Activated CD4-positive, alpha-beta T cell treated with anti-CD3 and anti-CD28 coated beads for 48 hours (primary cell): ENCODE measurements around the gene CCDC57.

Experiments used
- DNase-seq: peaks from one replicate; pipeline ENCODE4 v3.0.0-alpha.2; 2020

Gene CCDC57

DNA sequence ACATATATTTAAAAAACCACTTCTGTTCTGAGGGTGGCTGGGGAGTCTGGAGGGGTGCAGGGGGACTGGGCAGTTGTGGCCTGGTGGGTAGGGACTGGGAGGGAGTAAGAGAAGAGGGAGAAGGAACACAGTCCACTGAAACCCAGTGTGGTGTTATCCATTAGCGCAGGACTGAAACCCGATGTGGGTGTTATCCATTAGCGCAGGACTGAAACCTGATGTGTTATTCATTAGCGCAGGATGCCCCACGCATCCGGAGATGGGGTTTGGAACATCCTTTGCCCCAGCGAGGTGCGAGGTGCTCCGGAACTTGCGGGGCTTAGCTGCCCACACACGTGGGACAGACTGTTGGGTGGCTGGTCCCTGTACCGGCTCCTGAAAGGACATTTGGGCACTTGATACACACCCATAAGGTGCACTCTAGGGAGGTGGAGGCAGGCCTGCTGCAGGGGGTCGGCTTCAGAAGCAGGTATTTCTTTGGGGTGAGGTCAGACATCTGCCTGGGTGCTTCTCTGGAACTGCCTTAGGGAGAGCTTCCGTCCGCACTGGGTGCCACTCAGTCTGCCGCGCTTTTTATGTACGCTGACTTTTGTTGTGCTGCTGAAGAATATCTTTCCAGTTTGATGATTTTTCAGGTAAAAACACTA lies 94.4 kb downstream of the CCDC57 start:
- no peak for DNase-seq

- no peak for DNase-seq
Measured at GRCh38 chr17:82117139-82118090, 95.2 kb downstream of the CCDC57 start.

GRCh38 chr17:82116246-82116645 lies 96.4 kb downstream of the CCDC57 start:
- no peak for DNase-seq

DNA sequence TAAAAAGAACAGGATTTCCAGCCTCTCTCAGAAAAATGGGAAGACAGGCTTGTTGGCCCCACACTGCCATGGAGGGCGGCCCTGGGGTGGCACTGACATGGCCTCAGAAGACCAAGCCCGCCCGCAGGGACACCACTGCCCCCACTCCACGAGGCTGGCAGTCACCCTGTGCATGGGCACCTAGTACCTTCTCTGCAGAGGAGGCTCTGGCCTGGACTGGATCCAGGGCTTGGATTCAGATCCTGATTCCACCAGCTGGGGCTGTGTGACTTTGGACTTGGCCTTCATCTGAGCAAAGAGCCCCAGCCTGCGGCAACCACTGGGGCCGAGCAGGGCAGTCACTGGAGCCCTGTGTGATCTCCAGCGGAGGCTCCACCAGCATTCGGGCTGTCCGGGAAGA lies 97.8 kb downstream of the CCDC57 start:
- DNase-seq = no peak

DNA sequence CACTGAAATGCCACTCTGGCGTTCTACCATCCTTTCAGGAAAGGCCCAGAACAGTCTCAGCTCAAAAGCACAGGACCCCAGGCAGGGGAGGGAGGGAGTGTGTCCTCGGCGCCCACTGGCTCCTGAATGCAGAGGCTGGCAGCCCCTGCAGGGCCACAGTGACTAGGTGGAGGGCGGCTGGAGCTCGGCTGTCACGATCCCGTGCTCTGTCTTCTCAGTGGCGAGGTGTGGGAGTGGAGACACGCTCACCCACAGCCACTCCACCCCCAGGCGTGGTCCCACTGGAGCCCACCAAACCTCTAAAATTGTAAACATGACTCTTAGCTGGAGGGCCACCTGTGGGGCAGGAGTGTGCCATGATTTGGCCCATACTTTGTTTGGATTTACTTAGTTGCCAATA lies 98.2 kb downstream of the CCDC57 start:
- no peak for DNase-seq

DNA sequence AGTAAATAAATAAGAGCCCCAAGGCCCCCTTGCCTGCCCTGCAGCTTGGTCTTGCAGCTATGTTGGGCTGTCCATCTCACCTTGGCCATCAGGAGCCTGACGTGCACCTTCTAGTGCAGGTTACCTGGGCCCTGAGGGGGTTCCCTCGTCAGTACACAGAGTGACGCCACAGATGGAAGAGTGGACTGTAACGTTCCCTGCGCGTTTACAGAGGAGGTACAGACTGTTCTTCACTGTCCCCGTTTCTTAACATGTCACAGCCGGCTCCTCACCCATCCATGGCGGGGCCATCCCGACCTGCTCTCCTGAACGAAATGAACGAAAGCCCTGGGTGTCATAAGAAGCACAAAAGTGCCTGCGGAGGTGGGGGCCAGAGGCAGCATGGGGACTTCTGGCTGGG lies 98.7 kb downstream of the CCDC57 start:
- DNase-seq = no peak

- DNase-seq = no peak
Measured at GRCh38 chr17:82113422-82113821, 99.2 kb downstream of the CCDC57 start.

- no peak for DNase-seq
Measured at GRCh38 chr17:82112914-82113311, 99.7 kb downstream of the CCDC57 start.

- no peak for DNase-seq
Measured at GRCh38 chr17:82112181-82112913, 100.3 kb downstream of the CCDC57 start.

GRCh38 chr17:82110298-82110697 lies 102.3 kb downstream of the CCDC57 start:
- peak; percentile 37 for DNase-seq

DNA sequence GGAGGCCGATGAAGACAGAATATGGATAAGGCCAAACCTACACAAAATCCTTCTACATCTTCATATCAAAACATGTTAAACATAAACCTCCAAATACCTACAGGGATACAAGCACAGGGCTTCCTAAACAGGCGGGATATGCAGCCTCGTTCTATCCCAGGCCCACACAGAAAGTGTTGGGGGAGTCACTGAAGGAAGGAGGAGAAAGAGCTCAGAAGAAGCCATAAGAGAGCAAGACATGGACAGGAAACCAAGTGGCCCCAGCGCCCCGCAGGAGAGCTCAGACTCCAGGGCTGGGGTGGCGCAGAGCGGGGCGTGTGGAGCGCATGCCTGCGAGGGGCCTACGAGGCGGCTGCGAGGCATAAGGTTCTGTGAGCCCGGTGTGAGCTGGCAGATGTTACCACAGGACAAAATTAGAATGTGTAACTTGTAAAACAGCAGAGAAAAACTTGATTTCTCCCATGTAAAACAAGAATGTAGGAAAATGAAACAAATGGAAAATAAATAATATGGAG lies 103.6 kb downstream of the CCDC57 start:
- no peak for DNase-seq

DNA sequence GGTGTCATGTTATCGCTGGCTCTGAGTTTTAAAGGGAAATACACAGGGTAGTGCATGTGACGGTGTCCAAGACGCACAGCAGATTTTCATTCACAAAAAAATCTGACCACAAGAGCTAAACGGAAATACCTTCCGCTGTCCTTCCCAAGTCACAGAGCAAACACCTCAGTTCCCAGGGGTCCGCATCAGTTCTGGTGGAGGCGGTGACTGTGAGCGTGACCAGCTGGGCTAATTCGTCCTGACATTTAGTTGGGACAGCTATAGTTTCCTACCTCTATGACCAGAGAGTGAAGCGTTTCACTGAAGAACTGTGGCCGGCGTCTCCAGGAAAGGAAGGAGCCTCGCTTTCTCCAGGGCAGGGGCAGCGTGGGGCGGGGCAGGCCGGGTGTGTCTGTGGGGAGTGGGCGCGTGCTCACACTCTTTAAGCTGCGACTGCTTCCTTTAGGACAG lies 104.1 kb downstream of the CCDC57 start:
- DNase-seq = no peak

- DNase-seq = no peak
Measured at GRCh38 chr17:82108038-82108437, 104.6 kb downstream of the CCDC57 start.

DNA sequence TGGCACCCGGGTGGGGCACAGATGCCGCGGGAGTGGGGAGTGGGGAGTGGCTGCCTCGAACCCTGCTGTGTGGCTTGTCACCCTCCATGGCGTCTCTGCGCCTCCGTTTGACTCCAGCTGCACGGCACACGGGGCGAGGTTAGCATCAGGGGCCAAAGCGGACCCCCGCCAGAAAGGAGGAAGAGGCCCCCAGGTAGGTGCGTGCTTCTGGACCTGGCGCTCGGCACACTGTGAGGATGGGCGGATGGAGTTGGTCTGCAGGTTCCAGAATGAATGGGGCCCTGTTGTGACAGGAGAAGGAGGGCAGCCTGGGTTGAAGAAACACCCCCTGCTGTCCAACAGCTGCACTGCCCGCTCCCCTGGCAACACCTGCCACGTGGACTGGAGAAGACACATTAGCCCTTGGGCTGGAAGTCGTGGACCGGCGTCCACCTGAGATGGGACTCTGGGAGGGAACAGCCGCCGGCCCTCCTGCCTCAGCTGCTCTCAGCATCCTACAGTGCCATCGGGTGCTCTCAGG lies 105.2 kb downstream of the CCDC57 start:
- peak; percentile 40 for DNase-seq

DNA sequence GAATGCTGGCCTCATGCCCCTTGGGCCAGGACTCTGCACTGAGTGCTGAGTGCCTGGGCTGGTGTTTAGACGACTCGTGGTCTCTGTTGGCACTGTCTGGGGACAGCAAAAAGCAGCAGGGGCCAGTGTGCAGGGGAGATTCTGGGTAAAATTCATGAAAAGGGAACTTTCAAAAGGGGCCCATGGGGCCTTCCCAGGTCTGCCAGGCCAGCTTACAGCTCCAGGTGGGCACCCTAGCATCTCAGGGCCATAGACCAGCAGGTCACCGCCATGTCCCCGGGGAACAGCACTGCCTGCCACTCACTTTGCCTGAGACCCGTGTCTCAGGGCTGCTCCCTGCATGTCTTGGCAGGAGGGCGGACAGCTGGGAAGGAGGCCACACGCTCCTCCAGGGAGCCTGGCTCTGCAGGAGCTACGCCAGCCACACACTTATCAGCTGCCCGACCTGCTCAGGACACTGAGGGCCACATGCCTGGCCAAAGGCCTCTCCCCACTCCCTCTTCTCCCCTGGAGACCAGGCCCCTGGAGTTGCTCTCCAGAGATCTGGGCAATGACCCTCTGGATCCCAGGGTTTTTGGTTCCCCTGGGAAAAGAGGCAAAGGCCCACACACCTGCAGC lies 105.8 kb downstream of the CCDC57 start:
- no peak for DNase-seq

DNA sequence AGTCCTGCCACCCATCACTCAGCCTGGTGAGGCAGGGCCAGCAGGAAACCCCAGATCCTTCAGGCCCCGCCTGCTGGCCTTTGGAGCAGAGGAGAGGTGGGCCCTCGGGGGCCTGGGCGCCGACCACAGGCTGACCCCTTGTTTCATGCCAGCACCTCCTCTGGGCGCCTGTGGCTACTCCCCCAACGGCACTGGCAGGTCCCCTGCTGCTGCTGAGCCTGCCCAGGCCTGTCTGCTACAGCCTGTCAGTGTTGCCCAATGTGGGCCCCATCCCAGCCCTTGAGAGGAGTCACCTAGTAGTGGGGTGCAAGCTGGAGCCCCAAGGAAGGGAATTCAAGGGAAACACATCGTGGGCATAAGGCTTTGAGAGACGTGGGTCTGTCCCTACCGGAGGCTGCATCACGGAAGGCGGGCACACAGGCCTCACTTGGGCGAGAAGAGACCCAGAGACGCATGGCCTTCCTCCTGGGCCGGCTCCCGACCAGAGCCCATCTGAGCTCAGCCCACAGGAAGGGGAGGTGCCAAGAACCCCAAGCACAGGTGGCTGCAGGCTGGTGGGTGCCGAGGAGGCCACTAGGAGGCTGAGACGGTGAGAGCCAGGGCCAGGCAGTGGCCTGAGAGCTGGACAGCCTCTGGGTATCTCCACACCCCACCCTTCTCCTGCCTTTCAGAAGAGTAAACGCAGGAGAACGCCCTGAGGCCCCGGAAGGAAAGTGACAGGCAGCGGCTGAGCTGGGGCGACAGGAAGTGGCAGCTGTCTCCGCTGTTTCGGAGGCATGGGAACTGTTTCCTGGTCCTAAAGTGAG lies 106.6 kb downstream of the CCDC57 start:
- peak; percentile 75 for DNase-seq

- DNase-seq = no peak
Measured at GRCh38 chr17:82105417-82105881, 107.2 kb downstream of the CCDC57 start.

DNA sequence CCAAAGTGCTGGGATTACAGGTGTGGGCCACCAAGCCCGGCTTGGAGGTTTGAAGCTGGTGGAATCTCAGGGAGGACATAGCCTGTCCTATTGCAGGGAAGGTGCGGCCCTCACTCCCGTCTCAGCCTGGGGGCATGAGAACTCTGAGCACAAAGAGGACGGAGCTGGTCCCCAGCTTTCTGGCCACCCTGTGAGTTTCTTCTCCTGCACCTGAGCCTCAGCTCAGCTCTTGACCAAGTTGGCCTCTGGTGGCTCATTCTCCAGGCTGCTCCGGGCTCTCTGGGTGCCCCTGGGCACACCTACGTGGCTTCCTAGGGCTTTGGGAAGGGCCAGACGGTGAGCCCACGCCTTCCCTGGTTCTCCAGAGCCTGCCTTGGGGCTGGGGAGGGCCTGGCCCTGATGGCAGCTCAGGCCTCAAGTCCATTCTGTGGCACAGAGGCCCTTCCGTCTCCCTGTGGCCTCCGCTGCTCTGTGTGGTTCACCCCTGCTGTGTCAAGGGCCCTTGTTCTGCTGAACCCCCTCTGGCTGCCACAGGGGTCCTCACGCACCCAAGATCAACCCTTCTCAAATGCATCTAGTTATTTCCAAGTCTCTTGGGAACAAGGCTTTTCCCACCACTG lies 107.7 kb downstream of the CCDC57 start:
- DNase-seq = no peak

GRCh38 chr17:82103553-82104451 lies 108.8 kb downstream of the CCDC57 start:
- no peak for DNase-seq
